HEK293 (cell line): ENCODE data around the gene FRY.

Experiments used
- CTCF ChIP-seq: fragments of 450-650 bp; formaldehyde crosslinking; IDR thresholded peaks from 2 replicates; pipeline ENCODE4 v1.5.1; 2016; ENCODE audit warnings: missing biosample characterization, missing genetic modification characterization
- PRDM10 ChIP-seq: fragments of 450-650 bp; formaldehyde crosslinking; IDR thresholded peaks from 2 replicates; pipeline ENCODE4 v1.5.1; 2016; ENCODE audit warnings: missing biosample characterization, missing genetic modification characterization
- SALL2 ChIP-seq: fragments of 450-650 bp; formaldehyde crosslinking; IDR thresholded peaks from 2 replicates; pipeline ENCODE4 v1.5.0; 2017; ENCODE audit warnings: missing biosample characterization, mild to moderate bottlenecking, missing genetic modification characterization, borderline replicate concordance
- WT1 ChIP-seq: fragments of 450-650 bp; formaldehyde crosslinking; IDR thresholded peaks from 2 replicates; pipeline ENCODE4 v1.5.1; 2016; ENCODE audit warnings: missing biosample characterization, missing genetic modification characterization
- ZNF121 ChIP-seq: fragments of 450-650 bp; formaldehyde crosslinking; IDR thresholded peaks from 2 replicates; pipeline ENCODE4 v1.5.1; 2016; ENCODE audit warnings: missing biosample characterization, missing genetic modification characterization
- ZNF394 ChIP-seq: fragments of 450-650 bp; formaldehyde crosslinking; IDR thresholded peaks from 2 replicates; pipeline ENCODE4 v1.5.1; 2016; ENCODE audit warnings: missing biosample characterization, missing genetic modification characterization, mild to moderate bottlenecking, moderate library complexity, borderline replicate concordance
- ZNF549 ChIP-seq: fragments of 450-650 bp; IDR thresholded peaks from 2 replicates; pipeline ENCODE4 v1.5.1; 2018; ENCODE audit warnings: missing biosample characterization, missing genetic modification characterization, mild to moderate bottlenecking, inconsistent platforms, moderate library complexity
- ZNF610 ChIP-seq: fragments of 450-650 bp; formaldehyde crosslinking; IDR thresholded peaks from 2 replicates; pipeline ENCODE4 v1.5.1; 2016; ENCODE audit warnings: missing biosample characterization, missing genetic modification characterization, borderline replicate concordance

- no peak for TF ChIP-seq ZNF549 (tag by site-specific recombination)
- no peak for TF ChIP-seq ZNF610 (tag by site-specific recombination)
- TF ChIP-seq SALL2 (tag by site-specific recombination) = no peak
- no peak for TF ChIP-seq CTCF (tag by site-specific recombination)
- no peak for TF ChIP-seq ZNF121 (tag by site-specific recombination)
- no peak for TF ChIP-seq WT1 (tag by site-specific recombination)
- no peak for TF ChIP-seq PRDM10 (tag by site-specific recombination)
- TF ChIP-seq ZNF394 = no peak
Observed at GRCh38 chr13:32214071-32214470, 182.5 kb downstream of the FRY start.
